Astrocyte (in vitro differentiated cells and primary cell): ENCODE data around the gene DLGAP3. TPM values are rescaled to one million over a fixed set of nuclear protein-coding genes. Genes with fewer than 3 reads are reported as not detected.

Source experiments
- DNase-seq: peaks from one replicate; pipeline ENCODE4 v3.0.0-alpha.2; 2010; ENCODE audit warnings: low read depth
- FAIRE-seq: peaks from 2 replicates; lab custom pipeline; 2011; peaks lifted over from hg19 to GRCh38; lab: Jason Lieb, UNC
- H2AFZ ChIP-seq: 2 replicates; pipeline ENCODE4 v1.6.0; 2012; ENCODE audit warnings: low read depth, low read length, inconsistent platforms
- H3K27ac ChIP-seq: 2 replicates; pipeline ENCODE4 v1.5.1; 2011; ENCODE audit warnings: low read depth, low read length, inconsistent platforms
- H3K27me3 ChIP-seq: 2 replicates; pipeline ENCODE4 v1.6.0; 2011; ENCODE audit warnings: low read length, inconsistent platforms; ENCODE audit not compliant: insufficient read depth
- H3K36me3 ChIP-seq: 2 replicates; pipeline ENCODE4 v1.5.1; 2011; ENCODE audit warnings: low read length, inconsistent platforms; ENCODE audit not compliant: insufficient read depth
- H3K4me1 ChIP-seq: 2 replicates; pipeline ENCODE4 v1.5.1; 2011; ENCODE audit warnings: low read length, inconsistent platforms; ENCODE audit not compliant: insufficient read depth
- H3K4me2 ChIP-seq: 2 replicates; pipeline ENCODE4 v1.6.0; 2012; ENCODE audit warnings: low read length, inconsistent platforms
- H3K4me3 ChIP-seq: 2 replicates; pipeline ENCODE4 v1.5.1; 2011; ENCODE audit warnings: low read depth, mild to moderate bottlenecking, low read length, inconsistent platforms; ENCODE audit not compliant: insufficient read depth
- H3K79me2 ChIP-seq: 2 replicates; pipeline ENCODE4 v1.6.0; 2012; ENCODE audit warnings: mild to moderate bottlenecking, low read length, inconsistent platforms; ENCODE audit not compliant: insufficient read depth
- H3K9ac ChIP-seq: 2 replicates; pipeline ENCODE4 v1.6.0; 2012; ENCODE audit warnings: mild to moderate bottlenecking, low read length, inconsistent platforms
- H3K9me3 ChIP-seq: 2 replicates; pipeline ENCODE4 v1.5.1; 2012; ENCODE audit warnings: low read depth, mild to moderate bottlenecking, low read length, inconsistent platforms; ENCODE audit not compliant: insufficient read depth
- H4K20me1 ChIP-seq: 2 replicates; pipeline ENCODE4 v1.6.0; 2012; ENCODE audit warnings: low read length, inconsistent platforms; ENCODE audit not compliant: insufficient read depth
- H3K27ac Mint-ChIP-seq: one replicate; pipeline ENCODE4 v1.8.0; 2021; ENCODE audit warnings: mild to moderate bottlenecking, mixed read lengths; ENCODE audit not compliant: unreplicated experiment
- H3K27me3 Mint-ChIP-seq: one replicate; pipeline ENCODE4 v1.8.0; 2021; ENCODE audit warnings: low read depth, mixed read lengths; ENCODE audit not compliant: unreplicated experiment
- H3K36me3 Mint-ChIP-seq: one replicate; pipeline ENCODE4 v1.8.0; 2021; ENCODE audit warnings: low read depth, mixed read lengths; ENCODE audit not compliant: unreplicated experiment
- H3K4me1 Mint-ChIP-seq: one replicate; pipeline ENCODE4 v1.8.0; 2021; ENCODE audit warnings: low read depth, mixed read lengths; ENCODE audit not compliant: unreplicated experiment
- H3K4me3 Mint-ChIP-seq: one replicate; pipeline ENCODE4 v1.8.0; 2021; ENCODE audit warnings: mild to moderate bottlenecking, moderate library complexity, mixed read lengths; ENCODE audit not compliant: unreplicated experiment
- H3K9me3 Mint-ChIP-seq: one replicate; pipeline ENCODE4 v1.8.0; 2021; ENCODE audit warnings: mild to moderate bottlenecking, mixed read lengths; ENCODE audit not compliant: unreplicated experiment
- EZH2 ChIP-seq: IDR thresholded peaks from 2 replicates; pipeline ENCODE4 v1.6.1; 2012; ENCODE audit warnings: mild to moderate bottlenecking, low read length, inconsistent platforms; ENCODE audit not compliant: insufficient read depth
- total RNA-seq: library from RNA; stranded (reverse); gene quantifications from 2 replicates; pipeline ENCODE4 v1.2.1, GENCODE V29; 2021
- TF ChIP-seq, protein P1 (sequence below): IDR thresholded peaks from 2 replicates; pipeline ENCODE4 v1.5.1; 2011; ENCODE audit warnings: low read depth, mild to moderate bottlenecking, inconsistent platforms, low read length, moderate library complexity; ENCODE audit not compliant: insufficient read depth

Gene DLGAP3
- total RNA-seq, 1 donor from 2014 or later, result 2.7 TPM

DNA sequence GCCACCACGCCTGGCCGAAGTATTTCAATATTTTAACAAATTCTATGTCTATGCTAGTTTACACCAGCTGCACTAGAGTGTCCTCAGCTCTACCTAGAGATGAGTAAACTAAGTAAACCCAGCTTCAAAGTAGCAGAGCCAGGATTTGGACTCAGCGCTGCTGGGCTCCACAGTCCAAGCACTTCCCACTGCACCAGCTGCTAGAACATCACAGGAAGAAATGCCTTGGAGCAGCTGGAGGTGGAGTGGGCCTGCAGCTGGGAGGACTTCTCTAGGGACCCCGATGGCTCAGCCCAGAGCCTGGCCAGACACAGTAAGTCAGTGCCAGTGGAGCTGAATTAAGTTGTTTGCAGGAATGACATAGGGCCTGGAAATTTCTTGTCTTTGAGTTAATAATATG is 59.7 kb downstream of the DLGAP3 start:
- TF ChIP-seq, protein P1, sequence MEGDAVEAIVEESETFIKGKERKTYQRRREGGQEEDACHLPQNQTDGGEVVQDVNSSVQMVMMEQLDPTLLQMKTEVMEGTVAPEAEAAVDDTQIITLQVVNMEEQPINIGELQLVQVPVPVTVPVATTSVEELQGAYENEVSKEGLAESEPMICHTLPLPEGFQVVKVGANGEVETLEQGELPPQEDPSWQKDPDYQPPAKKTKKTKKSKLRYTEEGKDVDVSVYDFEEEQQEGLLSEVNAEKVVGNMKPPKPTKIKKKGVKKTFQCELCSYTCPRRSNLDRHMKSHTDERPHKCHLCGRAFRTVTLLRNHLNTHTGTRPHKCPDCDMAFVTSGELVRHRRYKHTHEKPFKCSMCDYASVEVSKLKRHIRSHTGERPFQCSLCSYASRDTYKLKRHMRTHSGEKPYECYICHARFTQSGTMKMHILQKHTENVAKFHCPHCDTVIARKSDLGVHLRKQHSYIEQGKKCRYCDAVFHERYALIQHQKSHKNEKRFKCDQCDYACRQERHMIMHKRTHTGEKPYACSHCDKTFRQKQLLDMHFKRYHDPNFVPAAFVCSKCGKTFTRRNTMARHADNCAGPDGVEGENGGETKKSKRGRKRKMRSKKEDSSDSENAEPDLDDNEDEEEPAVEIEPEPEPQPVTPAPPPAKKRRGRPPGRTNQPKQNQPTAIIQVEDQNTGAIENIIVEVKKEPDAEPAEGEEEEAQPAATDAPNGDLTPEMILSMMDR, result no peak
- no peak for TF ChIP-seq EZH2
- H3K4me3 ChIP-seq, result no peak overlapping the region
- DNase-seq (no peak), FAIRE-seq (no peak)
- no peak overlapping the region for H3K4me2 ChIP-seq
- no peaks in the 10 kb centered on the region for H3K36me3 ChIP-seq
- peaks cover 3% of the 10 kb centered on the region for H3K4me1 ChIP-seq
- H3K4me1 Mint-ChIP-seq, result no peaks in the 10 kb centered on the region
- H3K27me3 ChIP-seq, result peaks cover 39% of the 10 kb centered on the region
- H2AFZ ChIP-seq, result no peak overlapping the region
- H3K27ac Mint-ChIP-seq, result no peak overlapping the region
- peaks cover 51% of the 10 kb centered on the region for H3K27me3 Mint-ChIP-seq
- H3K79me2 ChIP-seq, result no peaks in the 10 kb centered on the region
- H3K27ac ChIP-seq, result no peak overlapping the region
- H3K36me3 Mint-ChIP-seq, result no peaks in the 10 kb centered on the region
- no peak overlapping the region for H3K9ac ChIP-seq
- no peaks in the 10 kb centered on the region for H4K20me1 ChIP-seq
- H3K9me3 ChIP-seq, result no peaks in the 10 kb centered on the region
- H3K4me3 Mint-ChIP-seq, result no peak overlapping the region
- H3K9me3 Mint-ChIP-seq, result no peaks in the 10 kb centered on the region

DNA sequence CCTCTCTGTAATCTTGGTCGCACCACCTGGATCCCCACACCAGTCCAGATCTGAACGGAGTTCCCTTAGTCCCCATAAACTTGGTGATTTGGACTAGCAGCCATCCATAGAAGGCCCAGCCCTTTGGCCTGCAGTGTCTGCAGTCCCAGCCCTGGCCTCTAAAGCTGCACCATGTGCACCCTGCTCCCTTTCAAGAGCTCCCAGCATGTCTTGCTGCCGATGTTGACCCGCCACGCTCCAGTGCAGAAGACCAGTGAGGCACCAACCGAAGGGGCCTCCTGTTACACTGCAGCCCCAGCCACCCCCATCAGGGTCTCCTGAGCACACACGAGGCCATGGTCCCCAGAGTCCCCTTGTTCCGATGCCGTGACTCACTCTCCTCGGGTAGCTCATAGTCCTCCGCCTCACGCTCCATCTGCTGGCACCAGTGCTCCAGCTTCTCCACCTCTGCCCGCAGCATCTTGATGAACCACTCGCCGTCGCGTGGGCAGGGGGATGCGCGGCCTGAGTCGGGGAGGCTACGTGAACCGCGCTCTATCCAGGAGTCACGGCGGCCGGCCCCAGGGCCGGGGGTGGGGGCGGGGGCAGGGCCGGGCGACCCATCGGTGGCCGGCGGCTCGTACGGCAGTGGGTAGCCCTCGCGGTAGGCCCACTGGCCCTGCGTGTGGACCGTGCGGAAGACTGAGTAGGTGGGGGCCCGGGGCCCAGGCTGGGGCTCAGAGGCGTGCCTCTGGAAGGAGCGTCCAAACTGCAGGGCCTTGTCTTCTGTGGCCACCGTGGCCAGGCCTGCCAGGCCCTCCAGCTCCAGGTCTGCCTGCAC is 61.0 kb downstream of the DLGAP3 start:
- H3K9me3 ChIP-seq, result no peaks in the 10 kb centered on the region
- H3K4me3 Mint-ChIP-seq, result no peak overlapping the region
- no peaks in the 10 kb centered on the region for H3K36me3 Mint-ChIP-seq
- no peak overlapping the region for H3K4me3 ChIP-seq
- no peak for FAIRE-seq
- TF ChIP-seq, protein P1, result no peak
- TF ChIP-seq EZH2, result no peak
- H3K9me3 Mint-ChIP-seq, result no peaks in the 10 kb centered on the region
- H3K27me3 Mint-ChIP-seq, result peaks cover 50% of the 10 kb centered on the region
- no peak for DNase-seq
- peaks cover 27% of the 10 kb centered on the region for H3K27me3 ChIP-seq
- H2AFZ ChIP-seq, result no peak overlapping the region
- H3K79me2 ChIP-seq, result no peaks in the 10 kb centered on the region
- H3K4me1 ChIP-seq, result peaks cover 3% of the 10 kb centered on the region
- H3K36me3 ChIP-seq, result no peaks in the 10 kb centered on the region
- no peaks in the 10 kb centered on the region for H3K4me1 Mint-ChIP-seq
- no peak overlapping the region for H3K9ac ChIP-seq
- no peaks in the 10 kb centered on the region for H4K20me1 ChIP-seq
- H3K4me2 ChIP-seq, result no peak overlapping the region
- no peak overlapping the region for H3K27ac ChIP-seq
- H3K27ac Mint-ChIP-seq, result no peak overlapping the region

DNA sequence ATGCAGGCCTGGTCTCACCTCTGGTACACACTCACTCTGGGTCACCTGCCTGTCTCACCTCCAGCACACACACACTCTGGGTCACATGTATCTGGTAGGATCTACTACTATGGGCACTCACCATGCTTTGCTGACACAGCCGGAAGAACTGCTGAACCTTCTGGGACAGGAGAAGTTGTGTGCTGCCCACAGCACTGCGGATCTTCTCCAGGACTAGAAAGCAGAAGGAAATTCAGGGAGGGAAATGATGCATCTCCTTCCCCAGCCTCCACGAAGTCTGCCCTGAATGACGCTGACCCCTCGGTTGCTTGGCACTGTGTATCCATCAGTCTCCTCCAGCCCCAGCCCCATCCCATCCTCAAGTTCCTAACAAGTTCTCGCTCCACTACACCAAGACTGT is 62.0 kb downstream of the DLGAP3 start:
- Mint-ChIP-seq H3K4me3 (no peak overlapping the region), H3K27ac (no peak overlapping the region), H3K36me3 (no peaks in the 10 kb centered on the region), H3K9me3 (no peaks in the 10 kb centered on the region), H3K4me1 (no peaks in the 10 kb centered on the region), H3K27me3 (peaks cover 52% of the 10 kb centered on the region)
- Histone ChIP-seq H3K4me1 (peaks cover 3% of the 10 kb centered on the region), H3K4me2 (no peak overlapping the region), H4K20me1 (no peaks in the 10 kb centered on the region), H3K27ac (no peak overlapping the region), H3K9me3 (no peaks in the 10 kb centered on the region), H3K79me2 (no peaks in the 10 kb centered on the region), H3K27me3 (peaks cover 20% of the 10 kb centered on the region), H3K9ac (no peak overlapping the region), H3K36me3 (no peaks in the 10 kb centered on the region), H3K4me3 (no peak overlapping the region), H2AFZ (no peak overlapping the region)
- DNase-seq, result no peak
- TF ChIP-seq, protein P1, result no peak
- TF ChIP-seq EZH2, result no peak
- no peak for FAIRE-seq
